ENCODE results near the gene UBR2. TPM values are rescaled to one million over a fixed set of nuclear protein-coding genes. Genes with fewer than 3 reads are reported as not detected.
"Not testable (repeated sequence)": the region's sequence is repeated elsewhere in the genome, so short reads cannot be mapped to it uniquely, and the experiment has no call there.

Gene UBR2
- total RNA-seq, 2 experiments from 2014 or later, result 27.4 to 27.7 TPM

GRCh38 chr6:42729731-42730130 is 165.9 kb downstream of the UBR2 start:
- Histone ChIP-seq H3K4me3 (ENCODE audit: low read length) (no peak overlapping the region), H3K9me3 (ENCODE audit: control insufficient read depth in 1 of 2, insufficient read depth in 1 of 2, low read length in 2 of 2) (no peaks in the 10 kb centered on the region), H3K36me3 (ENCODE audit: insufficient read depth, low read length) (no peaks in the 10 kb centered on the region), H3K27ac (ENCODE audit: low read depth in 1 of 2, low read length in 2 of 2) (no peak overlapping the region), H3K4me1 (ENCODE audit: insufficient read depth, low read length) (peaks cover 14% of the 10 kb centered on the region), H3K27me3 (ENCODE audit: control insufficient read depth in 1 of 2, insufficient read depth in 2 of 2, low read length in 2 of 2) (no peaks in the 10 kb centered on the region)
- peaks cover 19% of the 10 kb centered on the region for H3K4me1 Mint-ChIP-seq (ENCODE audit: low read depth)
- H3K36me3 Mint-ChIP-seq (ENCODE audit: low read depth), result no peaks in the 10 kb centered on the region
- ATAC-seq (ENCODE audit: poor library complexity) (no peak), DNase-seq (no peak)
- POLR2A ChIA-PET, result interaction anchor here (1.4 to 6.4 kb wide), 4 partner anchors 17 to 101 kb away, joined by 4 to 152 read pairs (median 79); partner anchors contain the start of genes BICRAL and TBCC
- no peaks in the 10 kb centered on the region for H3K27me3 Mint-ChIP-seq
- CTCF ChIA-PET, result interaction anchor here (0.7 to 0.8 kb wide), 2 partner anchors 58 to 59 kb away, joined by 3 read pairs; no protein-coding TSS in a partner anchor
- intact Hi-C loops (cut with DNase I, micrococcal nuclease), result loop anchor here in 1 of 2 experiments (2.0 to 5.0 kb wide), 3 partner anchors 15 to 168 kb away; no protein-coding TSS in a partner anchor
- no peak overlapping the region for H3K4me3 Mint-ChIP-seq
- no peaks in the 10 kb centered on the region for H3K9me3 Mint-ChIP-seq
- no peak overlapping the region for H3K27ac Mint-ChIP-seq
- no peak for TF ChIP-seq CTCF (IDR thresholded peaks at IDR 0.05)

- H3K9me3 ChIP-seq (ENCODE audit: control insufficient read depth in 1 of 2, insufficient read depth in 1 of 2, low read length in 2 of 2); H3K4me1 Mint-ChIP-seq (ENCODE audit: low read depth); intact Hi-C loops (cut with DNase I, micrococcal nuclease); H3K9me3 Mint-ChIP-seq; H3K36me3 ChIP-seq (ENCODE audit: insufficient read depth, low read length); DNase-seq; ATAC-seq (ENCODE audit: poor library complexity); CTCF ChIA-PET; H3K27me3 Mint-ChIP-seq; H3K4me3 ChIP-seq (ENCODE audit: low read length); H3K27ac Mint-ChIP-seq; H3K36me3 Mint-ChIP-seq (ENCODE audit: low read depth); H3K4me1 ChIP-seq (ENCODE audit: insufficient read depth, low read length); H3K27ac ChIP-seq (ENCODE audit: low read depth in 1 of 2, low read length in 2 of 2); H3K4me3 Mint-ChIP-seq; H3K27me3 ChIP-seq (ENCODE audit: control insufficient read depth in 1 of 2, insufficient read depth in 2 of 2, low read length in 2 of 2): not testable (repeated sequence)
- POLR2A ChIA-PET, result interaction anchor here (0.8 kb wide), 1 partner anchor 48 kb away, joined by 3 read pairs; the partner anchor contains the start of gene BICRAL
Observed at GRCh38 chr6:42733867-42734481, 170.1 kb downstream of the UBR2 start.

DNA sequence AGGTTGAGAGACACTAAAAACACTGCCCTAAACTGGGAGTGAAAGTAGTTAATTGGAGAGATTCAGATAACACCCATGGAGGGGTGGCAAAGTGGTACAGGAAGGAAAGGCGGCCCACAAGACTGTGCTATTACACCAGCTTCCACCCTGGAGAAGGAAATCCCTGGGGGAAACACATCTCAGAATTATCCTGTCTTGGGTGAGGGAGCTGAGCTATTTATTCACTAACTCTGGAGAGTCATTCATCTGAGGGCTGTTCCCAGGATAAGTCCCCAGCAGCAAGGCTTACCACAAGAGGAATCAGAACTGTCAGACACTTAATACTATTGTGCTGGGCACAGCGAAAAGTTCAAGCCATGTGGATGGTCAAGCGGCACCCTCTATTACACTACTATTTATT is 172.1 kb downstream of the UBR2 start:
- CTCF ChIA-PET, result no interaction called here
- Histone ChIP-seq H3K27ac (ENCODE audit: low read depth in 1 of 2, low read length in 2 of 2) (no peak overlapping the region), H3K27me3 (ENCODE audit: control insufficient read depth in 1 of 2, insufficient read depth in 2 of 2, low read length in 2 of 2) (no peaks in the 10 kb centered on the region), H3K4me3 (ENCODE audit: low read length) (no peak overlapping the region), H3K36me3 (ENCODE audit: insufficient read depth, low read length) (no peaks in the 10 kb centered on the region), H3K9me3 (ENCODE audit: control insufficient read depth in 1 of 2, insufficient read depth in 1 of 2, low read length in 2 of 2) (no peaks in the 10 kb centered on the region), H3K4me1 (ENCODE audit: insufficient read depth, low read length) (no peaks in the 10 kb centered on the region)
- H3K4me3 Mint-ChIP-seq, result no peak overlapping the region
- H3K4me1 Mint-ChIP-seq (ENCODE audit: low read depth), result no peaks in the 10 kb centered on the region
- no peaks in the 10 kb centered on the region for H3K27me3 Mint-ChIP-seq
- ATAC-seq (ENCODE audit: poor library complexity) (no peak), DNase-seq (no peak)
- intact Hi-C loops (cut with DNase I, micrococcal nuclease), result no loop called here
- no peaks in the 10 kb centered on the region for H3K36me3 Mint-ChIP-seq (ENCODE audit: low read depth)
- POLR2A ChIA-PET, result interaction anchor here (0.9 kb wide), 1 partner anchor 9 kb away, joined by 3 read pairs; the partner anchor contains the start of gene TBCC
- H3K9me3 Mint-ChIP-seq, result peaks cover 2% of the 10 kb centered on the region
- TF ChIP-seq CTCF (IDR thresholded peaks at IDR 0.05), result no peak
- no peak overlapping the region for H3K27ac Mint-ChIP-seq

Data from CD4-positive, alpha-beta T cell (primary cell).